Loucy (cell line): ENCODE measurements around the gene RALGAPB.

Source experiments
- CTCF ChIP-seq: fragments of 200-600 bp; sonication (generic); conservative IDR thresholded peaks from 2 replicates; pipeline ENCODE4 v1.5.1; 2014; ENCODE audit warnings: mild to moderate bottlenecking, antibody characterized with exemption, low read length
- EZH2phosphoT487 ChIP-seq: fragments of 200-600 bp; IDR thresholded peaks from 2 replicates; pipeline ENCODE4 v1.6.1; 2018; ENCODE audit warnings: antibody characterized with exemption, mild to moderate bottlenecking, moderate library complexity, borderline replicate concordance

DNA sequence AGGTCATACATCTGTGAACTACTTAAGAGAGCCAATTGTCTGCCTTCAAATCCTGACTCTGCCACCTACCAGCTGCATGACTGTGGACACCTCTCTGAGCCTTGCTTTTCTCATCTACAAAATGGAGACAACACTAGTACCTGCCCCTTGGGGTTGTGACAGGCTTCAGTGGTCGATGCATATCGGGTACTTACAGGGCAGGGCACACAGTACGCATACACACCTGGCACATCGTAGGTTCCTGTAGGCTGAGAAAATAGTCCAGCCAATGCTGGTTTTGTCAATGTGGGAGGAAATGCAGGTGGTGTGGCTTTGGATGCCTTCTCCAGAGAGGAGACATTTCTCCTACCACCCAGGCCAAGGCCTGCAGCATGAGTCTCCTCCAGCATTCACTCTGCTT lies 110.7 kb downstream of the RALGAPB start:
- TF ChIP-seq CTCF (no peak), EZH2phosphoT487 (no peak)
